Medulla oblongata (tissue), 1 donor: ENCODE results near the gene TCEAL9.
A peak's percentile ranks its signal among the peaks of the same experiment; 100 is the strongest.
"Not testable (repeated sequence)": the region's sequence is repeated elsewhere in the genome, so short reads cannot be mapped to it uniquely, and the experiment has no call there.

Experiments
- DNase-seq: peaks from one replicate; pipeline ENCODE4 v3.0.0-alpha.2; 2015; ENCODE audit errors: extremely low spot score

Gene TCEAL9

DNA sequence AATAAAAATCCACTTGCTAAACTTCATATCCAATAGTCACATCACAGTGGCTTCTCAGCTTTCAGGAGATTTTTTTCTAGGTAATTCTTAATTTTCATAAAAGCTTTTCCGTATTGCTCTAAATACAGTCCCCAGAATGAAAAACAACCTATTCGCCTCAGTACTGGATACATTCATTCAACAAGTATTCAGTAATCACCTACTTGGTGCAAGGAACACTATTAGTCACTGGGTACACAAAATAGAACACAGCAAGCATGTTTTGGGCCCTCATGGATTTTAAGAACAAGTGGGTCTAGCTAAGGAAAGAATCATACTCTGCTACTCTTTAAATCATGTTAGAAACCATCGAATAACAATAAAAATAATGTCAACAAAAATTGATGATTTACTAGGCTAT is 17.3 kb downstream of the TCEAL9 start:
- DNase-seq: no peak

GRCh38 chrX:103376118-103376978 is 20.0 kb downstream of the TCEAL9 start, which contains the start of gene BEX3:
Gene BEX3, plus strand, starts transcription at chrX:103376538. Its CDS starts 984 bp downstream, at chrX:103377522.
- peak; percentile 31 for DNase-seq

DNA sequence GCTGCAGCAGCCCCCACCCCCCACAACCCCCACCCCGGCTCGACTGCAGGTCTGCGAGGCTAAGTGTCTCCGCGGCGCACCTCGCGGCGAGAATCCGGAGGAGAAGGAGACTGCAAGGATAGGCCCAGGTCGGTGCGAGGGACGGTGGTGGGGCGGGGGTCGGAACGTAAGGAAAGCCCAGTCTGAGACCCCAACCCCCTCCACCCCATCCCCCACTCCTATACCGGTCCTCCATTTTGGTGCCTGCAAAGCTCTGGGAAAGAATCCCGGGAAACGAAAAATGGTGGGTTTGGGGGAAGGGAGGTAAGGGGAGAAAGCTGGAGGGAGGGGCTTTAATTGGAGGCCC is 20.6 kb downstream of the TCEAL9 start:
- no peak for DNase-seq

DNA sequence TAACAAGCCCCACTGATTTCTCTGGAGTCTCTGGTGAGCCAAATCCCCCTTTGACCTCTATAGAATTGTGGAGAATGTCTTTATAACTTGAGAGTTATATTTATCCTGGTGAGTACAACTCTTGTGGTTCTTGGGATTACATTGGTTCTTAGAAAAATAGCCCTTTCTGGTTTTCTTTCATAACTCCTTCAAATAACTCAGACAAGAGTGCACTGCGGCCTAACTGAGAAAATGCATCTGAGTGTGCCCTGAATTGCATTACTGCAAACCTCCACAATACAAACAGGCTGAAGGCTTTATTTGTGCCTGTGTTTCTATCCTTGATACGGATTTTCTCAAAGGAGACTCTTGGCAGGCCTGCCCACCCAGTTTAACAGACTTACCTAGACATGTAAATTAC is 22.7 kb downstream of the TCEAL9 start:
- DNase-seq: no peak

GRCh38 chrX:103382877-103383276 is 26.6 kb downstream of the TCEAL9 start:
- DNase-seq: no peak

DNA sequence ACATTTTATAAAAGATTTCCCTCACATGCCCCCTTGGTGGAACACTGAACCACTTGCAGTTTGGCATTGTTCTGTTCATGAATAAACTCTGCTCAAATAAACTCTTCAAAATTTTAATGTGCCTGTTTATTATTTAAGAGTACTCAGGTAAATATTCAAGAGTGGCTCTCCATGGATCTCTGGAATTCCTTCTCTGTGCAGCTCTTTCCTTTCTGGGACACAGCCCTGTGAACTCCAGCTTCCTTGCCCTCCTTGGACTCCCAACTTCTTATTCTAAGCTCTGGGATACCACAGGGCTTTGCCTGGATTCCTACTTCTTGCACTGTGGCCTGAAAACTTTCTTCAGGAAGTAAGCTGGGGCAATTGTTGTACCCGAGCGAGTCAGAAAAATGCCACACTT is 28.4 kb downstream of the TCEAL9 start:
- no peak for DNase-seq

DNA sequence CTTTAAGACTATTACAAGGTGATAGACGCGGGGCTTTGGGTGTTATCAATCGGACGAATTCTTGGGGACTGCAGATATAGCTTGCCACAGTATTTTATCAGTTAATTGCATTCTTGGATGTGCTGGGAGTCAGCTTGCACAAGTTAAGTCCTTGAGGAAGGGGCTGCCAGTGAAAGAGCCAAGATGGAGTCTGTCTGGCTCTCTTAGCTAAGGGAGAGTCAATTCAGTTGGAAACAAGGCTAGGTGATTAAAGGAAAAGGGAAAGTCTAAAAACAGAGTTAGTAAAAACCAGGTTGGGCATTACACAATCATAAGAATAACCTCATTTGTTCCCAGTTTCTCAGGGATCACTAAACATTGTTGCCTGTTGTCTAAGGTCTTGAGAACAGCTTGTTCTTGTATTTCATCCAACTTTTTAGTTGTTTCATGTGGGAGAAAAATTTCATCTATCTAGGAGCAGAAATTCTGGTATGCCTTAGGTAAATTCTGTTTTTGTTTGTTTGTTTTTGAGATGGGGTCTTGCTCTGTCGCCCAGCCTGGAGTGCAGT is 29.1 kb downstream of the TCEAL9 start:
- not testable (repeated sequence) for DNase-seq

DNA sequence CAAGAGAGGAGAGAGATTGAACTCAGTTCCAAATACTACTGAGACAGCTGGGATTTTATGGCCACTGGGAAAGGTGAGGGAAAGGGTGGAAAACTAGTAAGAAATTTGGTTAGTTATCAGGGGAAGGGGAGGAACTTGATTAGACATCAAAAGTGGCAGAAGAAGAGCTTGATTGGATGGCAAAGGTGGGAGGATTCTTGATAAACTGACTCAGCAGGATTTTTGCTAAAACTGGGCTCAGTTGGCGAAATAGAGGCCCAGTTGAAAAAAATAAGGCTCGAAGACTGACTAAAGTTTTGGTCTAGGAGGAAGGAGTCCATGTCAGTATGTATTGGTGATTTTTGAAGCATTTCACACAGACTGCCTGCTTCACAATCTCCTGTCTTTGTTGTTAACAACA is 30.0 kb downstream of the TCEAL9 start:
- DNase-seq: no peak

GRCh38 chrX:103393487-103393886 is 37.2 kb downstream of the TCEAL9 start:
- no peak for DNase-seq

GRCh38 chrX:103396186-103396585 is 39.9 kb downstream of the TCEAL9 start:
- no peak for DNase-seq

- no peak for DNase-seq
Measured at GRCh38 chrX:103396660-103397059, 40.4 kb downstream of the TCEAL9 start.

- DNase-seq: no peak
Measured at GRCh38 chrX:103397707-103398106, 41.4 kb downstream of the TCEAL9 start.

DNA sequence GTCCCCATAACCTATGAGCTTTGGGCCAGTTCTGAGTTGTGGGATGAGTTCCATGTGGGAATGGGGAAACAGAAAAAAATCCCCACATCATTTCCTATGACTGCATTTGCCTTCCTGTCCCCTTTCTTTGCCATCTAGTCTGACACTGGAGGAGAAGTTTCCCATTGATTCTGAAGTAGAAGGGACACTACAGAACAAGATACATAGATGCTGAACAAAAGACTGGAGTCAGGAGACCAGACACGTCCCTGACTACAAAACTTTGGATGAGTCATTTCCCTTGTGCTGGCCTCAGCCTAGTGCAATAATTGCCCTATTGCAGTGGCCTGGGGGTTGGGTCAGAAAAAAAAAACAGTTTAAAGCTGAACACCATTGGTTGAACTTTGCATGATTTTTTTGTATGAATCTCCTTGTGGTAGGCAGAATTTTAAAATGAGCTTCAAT is 42.1 kb downstream of the TCEAL9 start:
- DNase-seq: no peak

- no peak for DNase-seq
Measured at GRCh38 chrX:103399744-103400143, 43.4 kb downstream of the TCEAL9 start.

DNA sequence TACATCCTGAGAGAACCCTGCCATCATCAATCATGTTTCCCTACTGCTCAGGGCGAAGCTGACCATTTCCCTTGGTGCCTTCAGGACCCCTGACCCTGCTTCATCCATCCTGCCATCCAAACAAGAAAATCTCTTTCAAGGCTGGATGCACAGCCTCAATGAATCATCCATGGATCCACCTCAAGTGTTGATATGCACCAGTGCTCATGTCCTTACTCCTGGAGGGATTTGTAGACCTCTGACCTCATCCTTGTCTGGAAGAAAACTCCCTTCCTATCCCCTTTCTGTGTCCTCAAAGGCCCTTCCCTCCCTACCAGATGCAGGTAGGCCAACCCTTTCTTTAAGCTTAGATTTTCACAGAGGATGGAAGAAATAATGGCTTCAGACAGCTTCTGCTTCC is 44.6 kb downstream of the TCEAL9 start:
- DNase-seq: no peak

- peak; percentile 29 for DNase-seq
Measured at GRCh38 chrX:103404231-103405008, 48.1 kb downstream of the TCEAL9 start.

- DNase-seq: no peak
Measured at GRCh38 chrX:103405009-103405333, 48.7 kb downstream of the TCEAL9 start.

- DNase-seq: no peak
Measured at GRCh38 chrX:103406256-103406655, 50.0 kb downstream of the TCEAL9 start.

- DNase-seq: no peak
Measured at GRCh38 chrX:103407776-103408175, 51.5 kb downstream of the TCEAL9 start.
